GM18873 (cell line): ENCODE measurements around the gene AGMO.
"Not testable (repeated sequence)": the region's sequence is repeated elsewhere in the genome, so short reads cannot be mapped to it uniquely, and the experiment has no call there.

ENCODE experiments used
- ATAC-seq: cut with Tn5 transposase; IDR thresholded peaks from one replicate; pipeline ENCODE4 v1.9.1; 2021; ENCODE audit warnings: mild to moderate bottlenecking, moderate library complexity, moderate number of reproducible peaks; ENCODE audit not compliant: unreplicated experiment, low FRiP score

The AGMO gene

DNA sequence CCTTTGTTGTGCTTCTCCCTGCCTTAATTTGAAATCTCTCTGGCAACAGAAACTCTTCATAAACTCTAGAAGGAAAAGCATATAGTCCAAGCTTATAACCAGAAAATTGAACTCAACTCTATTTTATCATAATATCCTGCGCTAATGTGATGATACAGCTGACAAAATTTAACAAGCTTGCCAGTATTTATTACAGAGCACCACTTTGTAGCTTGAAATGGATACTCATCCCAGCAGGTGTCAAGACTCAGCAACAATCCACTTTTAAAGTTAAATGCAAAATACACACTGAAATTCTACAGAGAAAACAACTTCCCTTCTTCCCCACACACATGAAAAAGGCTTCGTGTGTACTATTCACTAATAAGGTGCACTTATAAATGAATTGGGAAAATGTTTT lies 228.9 kb downstream of the AGMO start:
- no peak for ATAC-seq

DNA sequence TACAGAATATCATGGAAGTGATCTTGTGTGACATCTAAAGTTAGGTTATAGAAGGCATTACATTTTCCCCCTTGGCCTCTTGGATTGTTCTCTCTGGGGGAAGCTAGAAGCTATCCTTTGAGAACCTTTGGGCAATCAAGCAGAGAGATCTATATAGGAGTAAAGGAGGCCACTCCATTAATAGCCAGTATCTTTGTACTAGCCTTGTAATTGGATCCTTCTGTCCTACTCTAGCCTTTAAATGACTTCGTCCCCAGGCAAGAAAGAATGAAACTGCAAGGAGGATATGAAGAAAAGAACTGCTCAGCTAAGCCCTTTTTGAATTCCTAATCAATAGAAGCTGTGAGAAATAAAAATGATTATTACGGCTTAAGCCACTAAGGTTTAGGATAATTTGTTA lies 230.9 kb downstream of the AGMO start:
- ATAC-seq = no peak

DNA sequence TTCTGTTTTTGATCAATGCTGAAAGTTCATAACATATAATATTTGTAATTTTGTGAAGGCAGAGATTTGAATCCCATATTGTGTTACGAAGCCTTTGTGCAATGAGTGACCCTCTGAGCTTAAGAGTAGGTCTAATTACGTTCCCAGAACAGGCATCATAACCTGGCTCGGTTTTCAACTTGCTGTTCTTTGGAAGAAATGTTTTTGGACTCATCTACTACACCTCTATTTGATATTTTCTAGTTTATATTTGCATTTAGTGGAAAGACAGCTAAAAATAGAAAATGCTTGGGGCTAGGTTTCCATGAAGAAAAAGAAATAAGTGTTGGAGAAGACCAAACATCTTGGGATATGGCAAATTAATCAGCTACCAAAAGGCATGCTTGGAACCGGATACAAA lies 234.8 kb downstream of the AGMO start:
- ATAC-seq = no peak

DNA sequence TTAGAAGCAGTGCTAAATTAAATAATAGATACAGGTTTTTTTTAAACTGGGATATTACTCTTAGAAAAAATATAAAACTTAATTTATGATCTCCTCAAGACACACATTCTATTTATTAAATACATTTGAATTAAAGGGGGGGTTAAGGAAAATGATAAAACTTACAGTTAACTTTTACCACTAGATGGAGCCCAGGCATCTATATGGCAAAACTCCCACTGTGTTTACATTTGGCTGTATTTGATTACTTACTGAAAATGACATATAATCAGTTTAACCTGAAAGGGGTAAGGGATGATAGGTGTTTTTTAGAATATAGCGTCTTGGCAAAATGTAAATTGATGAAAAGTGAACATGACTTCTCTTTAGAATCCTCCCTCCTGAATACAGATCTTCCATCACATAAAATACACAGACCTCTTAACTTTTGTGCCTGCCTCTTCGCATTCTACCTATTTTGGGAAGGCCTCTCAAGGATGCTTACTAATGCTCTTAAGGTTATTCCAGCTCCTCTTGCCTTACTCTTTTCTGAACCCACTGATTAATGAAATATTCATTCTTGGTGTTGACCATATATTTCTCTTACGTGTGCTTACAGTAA lies 235.7 kb downstream of the AGMO start:
- ATAC-seq = no peak

DNA sequence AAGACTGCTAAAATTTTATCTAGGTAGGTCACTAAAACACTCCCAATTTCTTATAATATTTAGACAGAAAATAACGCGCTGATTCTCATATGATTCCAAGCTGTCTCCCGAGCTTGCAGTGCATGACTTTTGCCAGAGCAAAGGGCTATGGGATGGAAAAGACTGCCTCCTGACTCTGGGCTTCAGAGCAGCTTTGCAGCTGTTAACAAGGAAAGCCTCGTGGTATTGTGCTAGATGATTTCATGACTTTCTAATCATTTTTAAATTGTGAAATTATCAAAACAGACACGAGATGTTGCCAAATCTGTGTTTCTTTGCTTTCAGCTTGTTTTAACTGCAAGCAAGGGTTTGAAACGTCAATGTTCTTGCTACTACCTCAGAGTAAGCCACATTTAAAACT lies 238.3 kb downstream of the AGMO start:
- ATAC-seq = no peak

DNA sequence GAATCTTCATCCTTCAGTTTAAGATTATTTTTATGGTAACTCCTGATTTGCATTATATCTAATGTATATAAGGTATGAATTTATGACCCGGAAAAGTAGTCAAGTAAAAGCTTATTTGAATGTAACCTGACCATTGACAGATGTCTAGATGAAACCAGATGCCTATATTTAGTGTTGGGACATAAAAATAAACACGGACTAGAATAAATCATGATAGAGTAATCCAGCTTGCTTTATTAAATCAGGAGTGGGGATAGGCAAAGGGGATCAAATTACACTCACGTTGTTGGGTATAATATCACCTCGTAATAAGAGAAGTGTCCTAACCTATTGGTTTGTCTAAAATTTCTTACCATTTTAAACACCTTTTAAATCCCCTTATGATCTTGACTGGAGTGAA lies 244.6 kb downstream of the AGMO start:
- no peak for ATAC-seq

DNA sequence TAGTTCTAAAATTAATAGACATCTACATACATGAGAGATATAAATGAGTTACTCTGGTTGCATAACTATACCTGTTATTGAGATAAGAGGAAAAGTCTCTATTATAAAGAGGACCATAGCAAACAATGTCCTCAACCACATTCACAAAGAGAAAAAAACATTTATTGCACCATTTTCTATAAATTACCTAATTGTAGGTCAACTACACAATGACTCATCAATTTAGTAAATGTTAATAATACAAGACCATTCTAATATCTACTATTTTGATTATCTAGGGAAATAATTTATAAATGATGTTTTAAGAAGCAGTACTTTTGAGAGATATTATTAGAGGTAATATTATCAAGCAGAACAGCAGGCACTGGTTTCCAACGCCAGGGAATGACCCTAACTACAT lies 246.1 kb downstream of the AGMO start:
- no peak for ATAC-seq

DNA sequence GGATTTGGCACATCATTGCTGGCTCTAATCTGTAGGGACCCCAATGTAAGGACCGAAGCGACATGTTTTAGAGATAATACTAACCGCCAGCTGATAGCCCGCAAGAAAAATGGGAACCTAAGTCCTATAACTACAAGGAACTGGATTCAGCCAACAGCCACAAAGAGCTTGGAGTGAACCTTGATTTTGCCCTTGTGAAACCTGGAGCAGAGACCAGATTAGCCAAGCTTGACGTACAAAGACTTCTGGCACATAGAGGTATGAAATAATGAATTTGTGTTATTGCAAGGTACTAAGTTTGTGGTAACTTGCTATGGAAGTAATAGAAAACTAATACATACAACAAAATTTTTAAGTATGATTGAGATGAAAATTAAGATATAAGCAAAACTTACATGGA lies 246.9 kb downstream of the AGMO start:
- no peak for ATAC-seq

DNA sequence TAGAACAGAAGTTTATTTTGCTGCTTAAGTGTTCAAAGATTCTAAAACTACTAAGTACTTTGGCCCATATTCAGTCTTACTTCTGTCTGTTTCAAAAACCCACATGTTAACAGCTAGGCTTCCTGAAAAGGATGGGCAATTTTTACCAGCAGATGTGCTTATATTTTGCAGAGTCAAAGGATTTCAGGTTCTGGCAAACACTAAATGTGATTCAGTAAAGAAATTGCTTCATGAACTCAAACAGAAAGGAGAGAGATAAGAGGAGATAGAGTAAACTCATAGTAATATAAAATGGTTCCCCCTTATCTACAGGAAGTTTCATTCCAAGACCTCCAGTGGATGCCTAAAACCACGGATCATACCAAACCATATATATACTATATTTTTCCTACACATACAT lies 248.5 kb downstream of the AGMO start:
- no peak for ATAC-seq

DNA sequence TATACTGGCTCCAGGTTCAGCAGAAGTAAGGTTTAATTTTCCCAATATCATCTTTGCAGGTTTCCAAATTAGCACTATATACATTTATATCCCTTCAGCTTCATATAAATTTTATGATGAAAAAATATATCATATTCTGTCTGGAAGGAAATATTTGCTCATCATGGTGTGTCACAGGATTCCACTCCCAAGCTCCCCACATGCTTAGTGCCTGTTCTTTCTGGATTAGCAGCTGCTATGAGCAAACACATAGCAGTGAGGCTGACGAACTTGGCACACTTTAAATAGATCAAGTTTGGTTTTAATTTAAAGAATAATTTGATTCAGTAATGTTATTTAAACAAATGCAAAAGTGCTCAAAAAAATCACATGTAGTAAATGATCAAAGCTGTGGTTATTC lies 251.9 kb downstream of the AGMO start:
- ATAC-seq = no peak

DNA sequence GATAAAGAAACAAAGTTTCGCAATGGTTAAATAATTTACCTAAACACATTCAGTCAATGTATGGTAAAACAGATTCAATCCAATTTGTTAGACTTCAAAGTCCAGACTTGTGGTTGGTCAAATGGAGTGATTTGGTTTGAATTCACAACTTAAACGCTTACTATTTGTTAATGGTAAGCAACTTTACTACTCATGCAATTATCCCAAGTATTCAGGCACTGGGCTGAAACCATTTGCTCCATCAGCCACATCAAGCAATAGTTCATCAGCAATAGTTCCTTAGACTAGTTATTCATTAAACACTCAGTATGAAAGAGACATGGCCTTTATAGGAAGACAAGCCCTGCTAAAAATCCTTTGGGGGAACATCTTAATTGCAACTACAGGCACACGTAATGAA lies 253.0 kb downstream of the AGMO start:
- ATAC-seq = no peak

DNA sequence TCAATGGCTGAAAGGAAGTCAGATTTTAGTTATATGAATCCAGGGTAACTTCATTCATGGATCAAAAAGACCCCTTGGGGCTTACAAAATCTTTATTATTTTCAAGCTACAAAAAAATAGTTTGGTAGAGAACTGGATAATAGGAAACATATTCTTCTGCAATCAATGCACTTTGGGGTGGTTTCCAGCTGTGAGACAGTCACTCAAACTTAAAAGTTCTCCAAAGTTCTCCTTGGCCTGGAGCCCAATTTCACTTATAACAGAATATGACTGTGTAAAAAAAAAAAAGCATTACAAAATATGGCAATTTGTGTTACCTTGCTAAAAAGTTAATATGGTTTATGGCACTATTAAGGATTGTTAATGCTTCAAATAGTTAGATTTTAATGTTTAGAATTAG lies 255.5 kb downstream of the AGMO start:
- ATAC-seq = no peak

DNA sequence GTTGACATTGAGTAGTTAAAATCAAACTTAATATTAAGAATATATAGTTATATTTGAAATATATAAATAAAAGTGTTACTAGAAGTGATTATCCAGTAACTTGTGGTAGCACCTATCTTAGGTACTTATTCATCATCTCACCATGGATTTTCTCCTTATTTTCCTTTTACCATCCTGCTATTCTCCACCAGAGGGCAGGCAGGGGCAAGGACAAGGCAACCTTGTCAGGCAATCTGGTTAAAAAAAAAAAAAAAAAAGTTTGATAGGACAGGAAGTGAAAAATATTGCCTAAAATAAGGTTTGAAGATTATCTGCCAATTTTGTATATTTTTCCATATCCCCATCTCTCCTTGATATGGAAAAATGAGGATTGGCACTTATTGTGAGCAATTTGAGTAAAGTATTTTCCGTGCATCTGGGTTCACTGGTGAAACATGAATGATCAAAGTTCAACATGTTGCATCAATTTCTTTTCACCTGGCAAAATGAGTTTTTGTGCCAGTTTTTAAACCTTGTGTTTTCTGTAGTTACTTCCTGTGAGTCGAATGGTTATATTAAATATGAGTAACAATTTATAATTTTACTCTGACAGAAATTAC lies 256.7 kb downstream of the AGMO start:
- no peak for ATAC-seq

DNA sequence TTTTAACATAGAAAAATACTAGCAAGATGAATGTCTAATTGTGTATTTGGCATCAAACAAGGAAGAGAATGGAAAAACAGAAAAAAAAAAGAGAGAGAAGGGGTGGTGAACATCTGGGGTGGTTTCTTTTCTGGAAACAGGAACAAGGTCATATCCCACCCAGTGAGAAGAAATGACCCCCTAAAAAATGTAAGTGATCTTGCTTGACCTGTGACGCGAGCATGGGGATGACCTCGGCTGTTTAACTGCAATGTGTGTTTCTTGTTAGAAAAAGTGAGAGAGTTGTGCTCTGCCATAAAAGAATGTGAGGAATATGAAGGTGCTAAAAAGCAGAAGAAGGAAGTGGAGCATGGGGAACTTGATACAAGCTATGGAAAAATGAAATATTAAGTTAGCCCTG lies 258.5 kb downstream of the AGMO start:
- ATAC-seq = no peak

DNA sequence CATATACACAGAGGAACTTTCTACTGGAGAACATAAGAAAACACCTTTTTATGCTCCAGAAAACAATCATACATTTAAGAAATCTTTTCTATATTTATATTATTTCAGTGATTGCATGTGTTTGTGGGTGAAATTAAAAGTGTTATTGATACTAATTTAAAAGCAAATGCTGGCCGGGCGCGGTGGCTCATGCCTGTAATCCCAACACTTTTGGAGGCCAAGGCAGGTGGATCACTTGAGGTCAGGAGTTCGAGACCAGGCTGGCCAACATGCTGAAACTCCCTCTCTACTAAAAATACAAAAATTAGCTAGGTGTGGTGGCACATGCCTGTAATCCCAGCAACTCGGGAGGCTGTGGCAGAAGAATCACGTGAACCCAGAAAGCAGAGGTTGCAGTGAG lies 260.8 kb downstream of the AGMO start:
- ATAC-seq = not testable (repeated sequence)

DNA sequence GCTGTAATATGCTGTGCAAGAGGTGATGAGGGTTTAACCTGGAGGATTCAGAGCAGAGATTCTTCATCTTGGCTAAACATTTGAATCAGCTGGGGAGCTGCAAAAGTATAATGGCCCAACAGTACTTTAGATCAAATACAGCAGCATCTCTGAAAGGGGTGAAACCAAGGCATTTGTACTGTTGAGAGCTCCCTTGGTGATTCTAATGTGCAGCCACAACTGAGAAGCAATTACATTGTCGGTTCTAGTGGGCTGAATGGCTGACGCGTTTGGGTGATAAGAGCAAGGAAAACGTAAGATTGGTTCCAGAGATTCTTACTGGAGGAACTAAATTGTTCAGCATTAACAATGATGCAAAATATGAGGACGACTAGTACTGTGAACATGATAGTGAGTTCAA lies 269.7 kb downstream of the AGMO start:
- ATAC-seq = no peak

DNA sequence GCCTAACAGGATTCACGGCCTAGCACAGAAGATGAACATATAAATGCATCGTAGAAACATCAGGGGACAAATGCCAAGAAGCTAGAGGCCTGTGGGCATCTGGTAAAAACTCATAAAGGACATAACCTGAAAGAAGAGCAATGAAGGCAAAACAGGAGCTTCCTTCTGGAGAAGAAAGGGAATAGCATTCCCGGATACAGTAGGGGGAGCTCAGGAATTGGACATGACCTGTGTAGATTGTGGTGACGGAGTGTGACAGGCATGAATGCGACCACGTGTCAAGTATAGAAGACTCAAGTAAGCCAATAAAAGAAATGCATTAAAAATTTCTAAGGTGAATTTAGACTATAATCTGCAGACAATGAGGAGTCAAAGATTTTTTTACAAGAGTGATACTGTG lies 270.1 kb downstream of the AGMO start:
- ATAC-seq = no peak

DNA sequence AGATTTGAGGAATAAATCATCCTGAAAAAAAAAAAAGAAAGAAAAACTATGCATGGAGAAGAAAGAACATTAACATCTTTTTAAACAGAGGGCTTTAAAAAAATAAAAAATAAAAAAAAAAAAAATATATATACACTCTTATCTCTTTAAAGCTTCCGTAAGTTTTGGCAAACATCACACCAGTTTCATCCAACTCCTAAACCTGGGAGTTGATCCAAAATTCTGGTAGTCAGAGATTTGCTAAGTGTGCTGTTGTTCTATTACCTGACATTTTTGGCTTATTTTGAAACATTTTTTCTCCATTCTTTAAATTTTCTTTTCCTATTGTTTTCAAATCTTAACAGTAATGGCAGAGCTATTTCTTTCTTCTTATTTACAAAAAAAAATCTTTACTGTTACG lies 273.1 kb downstream of the AGMO start:
- ATAC-seq = no peak

DNA sequence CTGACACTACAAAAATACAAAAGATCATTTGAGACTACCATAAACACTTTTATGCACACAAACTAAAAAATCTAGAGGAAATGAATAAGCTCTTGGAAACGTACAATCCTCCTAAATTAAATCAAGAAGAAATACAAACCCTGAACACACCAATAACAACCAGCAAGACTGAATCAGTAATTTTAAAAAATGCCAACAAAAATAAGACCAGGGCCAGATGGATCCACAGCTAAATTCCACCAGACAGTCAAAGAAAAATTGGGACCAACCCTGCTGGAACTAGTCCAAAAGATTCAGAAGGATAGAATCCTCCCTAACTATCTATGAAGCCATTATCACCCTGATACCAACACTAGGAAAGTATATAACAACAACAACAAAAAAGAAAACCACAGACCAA lies 277.4 kb downstream of the AGMO start:
- ATAC-seq = no peak

DNA sequence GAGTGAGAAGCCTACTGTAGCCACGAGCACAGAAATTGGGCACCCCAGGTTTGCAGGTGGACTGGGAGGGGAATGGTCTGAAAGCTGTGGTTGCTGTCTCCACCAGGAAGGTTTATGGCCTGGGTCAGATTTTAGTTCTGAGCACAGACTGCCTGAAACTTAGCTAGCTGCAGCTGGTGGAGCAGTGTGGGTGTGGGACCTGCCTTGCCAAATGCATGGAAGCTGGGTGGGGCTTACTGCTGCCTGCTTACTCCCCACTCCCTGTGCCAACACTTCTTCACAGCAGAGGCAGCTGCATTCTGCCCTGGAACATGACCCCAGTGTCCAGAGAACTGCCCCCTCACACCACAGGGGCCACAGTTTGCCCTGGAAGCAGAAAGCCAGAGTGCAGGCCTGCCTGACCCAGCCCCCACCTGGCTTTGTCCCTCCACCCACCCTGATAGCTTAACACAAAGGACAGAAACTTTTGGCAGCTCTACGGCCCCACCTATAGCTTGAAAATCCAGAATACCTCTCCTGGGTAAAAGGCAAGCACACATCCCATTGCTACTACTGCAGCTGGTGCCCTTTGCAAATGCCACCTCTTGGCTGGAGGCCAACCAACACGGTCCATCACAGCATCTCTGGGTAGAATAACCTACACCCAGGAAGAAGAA lies 281.6 kb downstream of the AGMO start:
- ATAC-seq = no peak

DNA sequence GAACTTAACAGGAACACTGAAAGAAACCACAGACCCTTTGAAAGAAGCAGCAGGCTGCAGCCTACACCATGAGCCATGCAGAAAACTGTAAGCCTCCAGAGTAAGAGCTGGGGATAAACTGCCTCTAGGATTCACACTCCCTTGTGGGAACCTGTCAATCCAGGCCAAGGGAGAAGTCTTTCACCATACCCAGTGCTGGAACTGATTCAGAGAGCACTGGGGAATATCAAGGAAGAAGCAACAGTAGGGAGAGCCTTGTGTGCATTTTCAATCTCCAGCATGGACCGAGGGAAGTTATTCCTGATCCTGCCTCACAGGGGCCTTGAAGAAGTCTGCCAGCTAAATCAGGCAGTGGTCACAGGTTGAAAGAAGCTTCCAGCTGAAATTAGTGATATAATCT lies 282.2 kb downstream of the AGMO start:
- ATAC-seq = no peak

DNA sequence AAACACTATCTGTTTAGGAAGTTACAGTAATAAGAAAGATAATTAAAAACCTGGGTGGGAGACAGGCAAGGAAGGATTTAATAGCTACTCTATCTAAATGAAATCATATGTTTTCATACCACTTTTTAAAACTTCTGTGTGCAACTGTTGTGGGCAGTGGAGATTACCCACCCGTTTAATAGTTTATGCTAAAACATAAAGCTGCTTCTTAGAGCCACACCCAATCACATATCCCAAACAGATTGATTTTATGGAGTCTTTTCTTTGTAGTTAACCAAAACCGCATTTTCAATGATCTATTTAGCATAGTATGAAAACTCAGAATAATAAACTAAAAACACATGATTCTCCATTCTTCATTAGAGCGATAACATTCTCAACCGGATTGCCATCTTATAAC lies 304.1 kb downstream of the AGMO start:
- no peak for ATAC-seq
